GM13977 (cell line): Measurements from ENCODE around the gene DAPK1.

Source experiments
- DNase-seq: peaks from one replicate; pipeline ENCODE4 v3.0.0; 2012; ENCODE audit warnings: low spot score
- in situ Hi-C: fragments of 300-500 bp; cut with MboI; formaldehyde crosslinking; loops from one replicate; pipeline ENCODE4 v1.12.0; 2022; ENCODE audit warnings: low sequenced_read_pairs, low pct_unique_long_range_greater_than_20kb, mixed read lengths, inconsistent platforms; ENCODE audit not compliant: unreplicated experiment
- TF ChIP-seq, protein P1 (sequence below): IDR thresholded peaks from 2 replicates; pipeline ENCODE4 v1.5.1; 2012; ENCODE audit warnings: mild to moderate bottlenecking, control low read depth; ENCODE audit not compliant: insufficient read depth; ENCODE audit errors: extremely low read depth, missing control alignments

Gene DAPK1

DNA sequence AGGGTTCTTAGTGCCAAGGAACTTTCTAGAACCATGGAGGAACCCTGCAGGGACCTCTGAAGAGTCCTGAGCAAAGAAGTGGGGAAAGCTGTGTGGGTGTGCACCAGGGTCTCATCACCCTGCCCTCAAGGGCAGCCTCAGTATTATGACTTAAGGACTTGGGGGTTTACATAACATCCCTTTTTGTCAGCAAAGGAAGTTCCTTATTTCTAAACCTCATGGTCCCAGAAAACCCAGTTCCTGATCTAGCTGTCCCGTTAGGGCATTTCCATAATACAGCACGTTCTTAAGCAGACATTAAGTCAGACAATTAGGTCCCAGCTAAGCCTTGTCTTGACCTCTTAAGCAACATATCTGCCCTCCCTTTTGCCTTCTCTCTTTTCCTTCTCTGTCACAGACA lies 57.3 kb downstream of the DAPK1 start:
- no peak for DNase-seq
- TF ChIP-seq, protein P1, sequence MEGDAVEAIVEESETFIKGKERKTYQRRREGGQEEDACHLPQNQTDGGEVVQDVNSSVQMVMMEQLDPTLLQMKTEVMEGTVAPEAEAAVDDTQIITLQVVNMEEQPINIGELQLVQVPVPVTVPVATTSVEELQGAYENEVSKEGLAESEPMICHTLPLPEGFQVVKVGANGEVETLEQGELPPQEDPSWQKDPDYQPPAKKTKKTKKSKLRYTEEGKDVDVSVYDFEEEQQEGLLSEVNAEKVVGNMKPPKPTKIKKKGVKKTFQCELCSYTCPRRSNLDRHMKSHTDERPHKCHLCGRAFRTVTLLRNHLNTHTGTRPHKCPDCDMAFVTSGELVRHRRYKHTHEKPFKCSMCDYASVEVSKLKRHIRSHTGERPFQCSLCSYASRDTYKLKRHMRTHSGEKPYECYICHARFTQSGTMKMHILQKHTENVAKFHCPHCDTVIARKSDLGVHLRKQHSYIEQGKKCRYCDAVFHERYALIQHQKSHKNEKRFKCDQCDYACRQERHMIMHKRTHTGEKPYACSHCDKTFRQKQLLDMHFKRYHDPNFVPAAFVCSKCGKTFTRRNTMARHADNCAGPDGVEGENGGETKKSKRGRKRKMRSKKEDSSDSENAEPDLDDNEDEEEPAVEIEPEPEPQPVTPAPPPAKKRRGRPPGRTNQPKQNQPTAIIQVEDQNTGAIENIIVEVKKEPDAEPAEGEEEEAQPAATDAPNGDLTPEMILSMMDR: no peak
- in situ Hi-C loops: no loop called here

DNA sequence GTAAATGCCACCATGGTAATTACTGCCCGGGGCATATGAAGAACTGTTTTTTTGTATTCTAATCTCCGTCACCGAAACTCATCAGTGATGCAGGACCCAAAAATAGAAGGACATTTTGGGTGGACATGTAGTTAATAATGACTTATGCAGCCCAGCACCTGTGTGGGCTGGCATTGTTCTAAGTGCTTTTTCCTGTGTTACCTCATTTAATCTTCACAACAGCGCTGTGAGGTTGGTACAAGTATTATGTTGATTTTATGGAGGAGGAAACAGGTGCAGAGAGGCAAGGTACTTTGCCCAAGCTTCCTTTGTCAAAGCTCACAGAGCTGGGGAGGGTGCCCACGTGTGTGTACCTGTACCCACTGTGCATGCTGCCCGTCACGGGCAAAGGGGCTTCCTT lies 58.4 kb downstream of the DAPK1 start:
- TF ChIP-seq, protein P1: no peak
- DNase-seq: no peak
- in situ Hi-C loops: no loop called here

DNA sequence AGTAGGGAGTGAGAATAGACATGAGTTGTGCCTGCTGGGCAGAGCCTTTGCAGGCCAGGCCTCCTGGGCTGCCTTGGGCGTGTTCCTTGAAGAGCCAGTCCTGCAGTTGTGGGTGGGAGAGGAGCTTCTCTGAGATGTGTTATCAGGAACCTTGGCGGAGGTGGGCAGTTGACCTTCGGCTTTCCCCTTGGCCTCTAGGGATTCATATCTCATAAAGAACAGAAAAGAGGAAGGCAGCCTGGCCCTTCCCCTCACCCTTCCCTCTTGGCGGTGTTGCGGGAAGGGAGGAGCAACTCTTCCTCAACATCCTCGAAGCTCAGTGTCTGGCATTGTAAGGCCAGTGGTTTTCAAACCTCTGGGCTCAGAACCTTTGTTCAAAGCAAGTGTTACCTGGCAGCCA lies 59.2 kb downstream of the DAPK1 start:
- in situ Hi-C loops: no loop called here
- TF ChIP-seq, protein P1: no peak
- DNase-seq: no peak

DNA sequence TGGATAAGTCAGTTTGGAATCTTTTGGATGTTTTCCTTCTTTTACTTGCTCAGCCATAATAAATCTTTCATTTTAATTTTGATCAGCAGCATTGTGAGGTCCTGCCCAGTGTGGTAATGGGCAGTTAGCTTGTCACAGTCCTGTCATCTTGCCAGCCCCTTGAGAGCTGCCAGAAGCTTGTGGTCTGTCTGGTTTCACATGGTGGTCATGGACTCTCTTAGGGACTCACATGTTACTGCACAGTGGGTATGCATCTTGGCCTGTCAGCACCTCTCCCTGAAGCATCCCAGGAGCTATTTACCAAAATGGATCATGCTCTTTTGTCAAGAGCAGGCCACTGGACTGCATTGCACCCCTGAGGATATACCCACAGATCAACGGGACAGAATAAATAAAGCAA lies 60.3 kb downstream of the DAPK1 start:
- in situ Hi-C loops: no loop called here

DNA sequence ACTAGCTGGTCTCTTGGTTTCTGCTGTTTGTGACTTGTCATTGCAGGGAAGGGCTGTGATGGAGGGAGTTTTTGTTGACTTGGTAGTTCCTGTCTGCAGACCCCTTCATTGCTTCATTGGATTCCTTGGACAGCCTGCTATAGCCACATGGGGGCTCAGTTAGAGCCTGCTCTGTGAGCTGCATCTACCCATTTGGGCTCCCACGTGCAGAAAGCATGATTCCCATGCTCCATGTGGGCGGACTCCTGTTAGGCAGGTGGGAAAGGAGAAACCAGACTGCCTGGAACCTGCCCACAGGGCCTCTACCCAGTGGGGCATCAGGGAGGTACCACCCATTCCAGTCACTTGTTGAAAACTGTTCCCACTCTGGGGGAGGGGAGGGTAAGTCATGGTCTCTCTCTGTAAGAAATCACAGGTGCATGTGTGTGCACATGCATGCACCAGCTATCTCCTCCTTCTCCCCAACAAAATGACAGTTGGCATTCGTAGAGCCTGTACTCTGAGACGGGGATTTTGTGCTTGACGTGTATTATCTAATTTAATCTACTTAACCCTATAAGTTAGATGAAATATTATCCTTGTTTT lies 61.0 kb downstream of the DAPK1 start:
- TF ChIP-seq, protein P1: no peak
- in situ Hi-C loops: no loop called here
- no peak for DNase-seq

More for the DNA sequence above, 60.3 kb downstream of the DAPK1 start:
- TF ChIP-seq, protein P1: no peak
- no peak for DNase-seq

DNA sequence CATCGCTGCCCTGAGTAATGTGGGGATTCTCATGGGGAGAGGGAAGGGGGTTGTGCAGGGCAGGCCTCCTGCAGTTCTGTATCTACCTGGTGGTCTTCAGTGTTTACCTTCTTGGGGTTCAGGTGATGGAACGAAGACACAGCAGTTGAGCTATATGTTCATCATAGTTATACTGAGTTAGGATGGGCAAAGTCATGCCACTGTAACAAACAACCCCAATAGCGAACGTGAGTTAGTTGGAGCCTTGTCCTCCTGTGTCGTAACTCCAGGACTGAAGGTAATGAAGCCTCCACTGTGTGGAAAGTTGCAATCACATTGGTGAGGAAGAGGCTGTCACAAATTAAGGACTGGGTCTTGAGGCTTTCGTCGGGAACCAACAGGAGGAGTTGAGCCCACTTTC lies 64.4 kb downstream of the DAPK1 start:
- no peak for DNase-seq
- TF ChIP-seq, protein P1: no peak
- in situ Hi-C loops: no loop called here
